ENCODE results near the gene EDNRA. TPM values are rescaled to one million over a fixed set of nuclear protein-coding genes. Genes with fewer than 3 reads are reported as not detected.

The EDNRA gene
- total RNA-seq, 3 donors from 2014 or later (not counting 1 experiment from before 2014, with no cell fraction given), result not detected

DNA sequence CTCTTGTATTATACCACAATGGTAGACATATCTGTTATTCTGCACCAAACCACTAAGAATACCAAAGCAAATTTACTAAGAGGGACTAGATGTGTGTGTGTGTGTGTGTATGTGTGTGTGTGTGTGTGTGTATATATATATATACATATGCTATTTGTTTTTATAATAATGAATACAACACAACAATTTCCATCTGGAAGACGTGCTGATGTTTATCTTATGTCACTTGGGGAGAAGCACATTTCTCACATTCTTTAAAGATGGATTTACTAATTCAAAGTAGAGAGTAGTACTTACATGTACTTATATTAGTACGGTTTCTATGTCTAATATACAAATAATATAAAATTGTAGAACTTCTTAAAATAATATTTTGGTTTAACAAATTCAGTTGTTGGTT is 52.0 kb downstream of the EDNRA start:
- Histone ChIP-seq H3K4me3 (ENCODE audit: low read length) (no peak overlapping the region), H3K4me1 (ENCODE audit: control insufficient read depth, insufficient read depth, low read length) (no peaks in the 10 kb centered on the region), H3K9me3 (ENCODE audit: control insufficient read depth, insufficient read depth, low read length) (no peaks in the 10 kb centered on the region), H3K27me3 (ENCODE audit: control insufficient read depth, insufficient read depth, low read length) (no peaks in the 10 kb centered on the region), H3K36me3 (ENCODE audit: control insufficient read depth, insufficient read depth, low read length) (no peaks in the 10 kb centered on the region), H3K27ac (ENCODE audit: low read length) (no peak overlapping the region)
- H3K4me3 Mint-ChIP-seq, result no peak overlapping the region
- TF ChIP-seq, protein P1, sequence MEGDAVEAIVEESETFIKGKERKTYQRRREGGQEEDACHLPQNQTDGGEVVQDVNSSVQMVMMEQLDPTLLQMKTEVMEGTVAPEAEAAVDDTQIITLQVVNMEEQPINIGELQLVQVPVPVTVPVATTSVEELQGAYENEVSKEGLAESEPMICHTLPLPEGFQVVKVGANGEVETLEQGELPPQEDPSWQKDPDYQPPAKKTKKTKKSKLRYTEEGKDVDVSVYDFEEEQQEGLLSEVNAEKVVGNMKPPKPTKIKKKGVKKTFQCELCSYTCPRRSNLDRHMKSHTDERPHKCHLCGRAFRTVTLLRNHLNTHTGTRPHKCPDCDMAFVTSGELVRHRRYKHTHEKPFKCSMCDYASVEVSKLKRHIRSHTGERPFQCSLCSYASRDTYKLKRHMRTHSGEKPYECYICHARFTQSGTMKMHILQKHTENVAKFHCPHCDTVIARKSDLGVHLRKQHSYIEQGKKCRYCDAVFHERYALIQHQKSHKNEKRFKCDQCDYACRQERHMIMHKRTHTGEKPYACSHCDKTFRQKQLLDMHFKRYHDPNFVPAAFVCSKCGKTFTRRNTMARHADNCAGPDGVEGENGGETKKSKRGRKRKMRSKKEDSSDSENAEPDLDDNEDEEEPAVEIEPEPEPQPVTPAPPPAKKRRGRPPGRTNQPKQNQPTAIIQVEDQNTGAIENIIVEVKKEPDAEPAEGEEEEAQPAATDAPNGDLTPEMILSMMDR (IDR thresholded peaks at IDR 0.05), result no peak
- no peaks in the 10 kb centered on the region for H3K9me3 Mint-ChIP-seq
- no peaks in the 10 kb centered on the region for H3K36me3 Mint-ChIP-seq
- peaks cover 7 to 15% of the 10 kb centered on the region in 2 donors for H3K27me3 Mint-ChIP-seq (ENCODE audit: low read depth in 2 of 2)
- DNase-seq, result no peak
- no peaks in the 10 kb centered on the region for H3K4me1 Mint-ChIP-seq
- no CpG with 5 or more reads among the region's 2 CpGs for WGBS (ENCODE audit: insufficient coverage)
- intact Hi-C loops (cut with micrococcal nuclease), result no loop called here
- H3K27ac Mint-ChIP-seq, result no peak overlapping the region
- no peak for ATAC-seq

DNA sequence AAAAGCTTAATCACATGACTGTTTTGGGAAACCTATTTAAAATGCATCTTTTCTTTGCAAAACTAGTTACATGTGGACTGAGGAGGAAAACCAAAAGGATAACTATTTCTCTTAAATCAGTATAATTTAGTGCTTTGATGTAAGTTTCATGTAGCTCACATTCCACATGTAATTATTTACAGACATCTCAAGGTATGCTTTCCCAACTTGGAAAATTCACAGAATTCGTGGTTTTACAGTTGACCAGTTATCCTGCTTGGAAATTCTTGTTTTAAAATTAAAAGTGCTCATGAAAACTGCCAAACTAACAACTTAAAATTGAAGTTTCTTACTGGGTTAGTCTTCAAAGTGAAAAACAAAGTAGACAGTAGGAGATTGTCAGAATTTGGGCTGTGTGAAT is 52.4 kb downstream of the EDNRA start:
- intact Hi-C loops (cut with micrococcal nuclease), result no loop called here
- no peaks in the 10 kb centered on the region for H3K27me3 ChIP-seq (ENCODE audit: control insufficient read depth, insufficient read depth, low read length)
- Mint-ChIP-seq H3K4me3 (no peak overlapping the region), H3K36me3 (no peaks in the 10 kb centered on the region), H3K27me3 (ENCODE audit: low read depth in 2 of 2) (peaks cover 7 to 19% of the 10 kb centered on the region in 2 donors), H3K27ac (no peak overlapping the region), H3K4me1 (no peaks in the 10 kb centered on the region), H3K9me3 (no peaks in the 10 kb centered on the region)
- DNase-seq (no peak), ATAC-seq (no peak)
- 62% methylated on average over 1 of the region's 1 CpG for WGBS (ENCODE audit: insufficient coverage)
- H3K9me3 ChIP-seq (ENCODE audit: control insufficient read depth, insufficient read depth, low read length), result no peaks in the 10 kb centered on the region
- TF ChIP-seq, protein P1 (IDR thresholded peaks at IDR 0.05), result no peak
- H3K27ac ChIP-seq (ENCODE audit: low read length), result no peak overlapping the region
- H3K36me3 ChIP-seq (ENCODE audit: control insufficient read depth, insufficient read depth, low read length), result no peaks in the 10 kb centered on the region
- H3K4me3 ChIP-seq (ENCODE audit: low read length), result no peak overlapping the region
- H3K4me1 ChIP-seq (ENCODE audit: control insufficient read depth, insufficient read depth, low read length), result no peaks in the 10 kb centered on the region

DNA sequence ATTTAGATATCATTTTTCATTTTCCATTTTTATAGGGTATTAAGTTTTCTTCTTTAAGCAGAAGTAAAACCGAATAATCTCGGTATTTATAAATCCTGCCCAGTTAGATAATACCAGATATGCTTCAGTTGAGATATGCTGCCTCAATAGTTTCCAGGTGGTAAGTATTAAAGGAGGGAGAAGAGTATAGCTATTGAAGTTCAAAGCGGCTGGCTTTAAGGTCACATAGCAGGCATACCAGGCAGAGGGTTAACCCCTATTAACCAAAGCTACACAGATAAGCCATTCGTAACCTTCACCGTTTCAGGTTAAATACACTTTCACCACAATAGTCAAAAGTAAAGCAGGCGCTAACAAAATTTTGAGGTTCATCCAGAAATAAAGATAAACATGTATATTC is 54.2 kb downstream of the EDNRA start:
- no peaks in the 10 kb centered on the region for H3K36me3 ChIP-seq (ENCODE audit: control insufficient read depth, insufficient read depth, low read length)
- no peaks in the 10 kb centered on the region for H3K4me1 ChIP-seq (ENCODE audit: control insufficient read depth, insufficient read depth, low read length)
- DNase-seq (no peak), ATAC-seq (no peak)
- H3K27ac ChIP-seq (ENCODE audit: low read length), result no peak overlapping the region
- no peak overlapping the region for H3K4me3 ChIP-seq (ENCODE audit: low read length)
- Mint-ChIP-seq H3K27ac (no peak overlapping the region), H3K9me3 (no peaks in the 10 kb centered on the region), H3K4me3 (no peak overlapping the region), H3K36me3 (no peaks in the 10 kb centered on the region), H3K4me1 (no peaks in the 10 kb centered on the region), H3K27me3 (ENCODE audit: low read depth in 2 of 2) (peaks cover 12 to 37% of the 10 kb centered on the region in 2 donors)
- no peaks in the 10 kb centered on the region for H3K9me3 ChIP-seq (ENCODE audit: control insufficient read depth, insufficient read depth, low read length)
- 98% methylated on average over 4 of the region's 6 CpGs for WGBS (ENCODE audit: insufficient coverage)
- intact Hi-C loops (cut with micrococcal nuclease), result no loop called here
- no peaks in the 10 kb centered on the region for H3K27me3 ChIP-seq (ENCODE audit: control insufficient read depth, insufficient read depth, low read length)
- TF ChIP-seq, protein P1 (IDR thresholded peaks at IDR 0.05), result no peak

DNA sequence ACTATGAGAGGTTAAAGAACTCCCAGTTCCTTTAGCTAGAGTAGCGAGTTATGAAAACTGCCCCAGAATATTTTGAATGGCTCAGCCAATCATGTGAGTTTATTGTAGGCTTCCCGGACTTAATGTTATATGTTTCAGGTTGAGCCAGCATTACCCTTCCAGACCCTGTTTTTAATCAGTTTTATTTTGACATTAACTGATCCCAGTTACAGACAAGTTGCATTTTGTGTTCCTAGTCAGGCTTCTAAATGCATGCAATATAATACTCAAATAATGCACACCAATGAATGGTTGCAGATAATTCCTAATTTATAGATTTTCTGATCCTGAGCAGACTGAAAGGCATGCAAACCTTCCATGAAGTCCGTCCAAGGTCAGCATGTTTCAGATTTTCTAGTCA is 57.8 kb downstream of the EDNRA start:
- no peaks in the 10 kb centered on the region for H3K9me3 ChIP-seq (ENCODE audit: control insufficient read depth, insufficient read depth, low read length)
- H3K27me3 ChIP-seq (ENCODE audit: control insufficient read depth, insufficient read depth, low read length), result no peaks in the 10 kb centered on the region
- no peaks in the 10 kb centered on the region for H3K4me1 ChIP-seq (ENCODE audit: control insufficient read depth, insufficient read depth, low read length)
- Mint-ChIP-seq H3K4me3 (no peak overlapping the region), H3K9me3 (no peaks in the 10 kb centered on the region), H3K27me3 (ENCODE audit: low read depth in 2 of 2) (peaks cover 12 to 37% of the 10 kb centered on the region in 2 donors), H3K27ac (no peak overlapping the region), H3K36me3 (no peaks in the 10 kb centered on the region), H3K4me1 (no peaks in the 10 kb centered on the region)
- TF ChIP-seq, protein P1 (IDR thresholded peaks at IDR 0.05), result no peak
- 70% methylated on average over 3 of the region's 3 CpGs for WGBS (ENCODE audit: insufficient coverage)
- H3K4me3 ChIP-seq (ENCODE audit: low read length), result no peak overlapping the region
- DNase-seq, result no peak
- H3K27ac ChIP-seq (ENCODE audit: low read length), result no peak overlapping the region
- no peaks in the 10 kb centered on the region for H3K36me3 ChIP-seq (ENCODE audit: control insufficient read depth, insufficient read depth, low read length)
- intact Hi-C loops (cut with micrococcal nuclease), result no loop called here
- no peak for ATAC-seq

Data from natural killer cell (primary cell).